GM21360 (cell line): Measurements from ENCODE around the gene MAN2A1.

Source experiments
- ATAC-seq: cut with Tn5 transposase; IDR thresholded peaks from one replicate; pipeline ENCODE4 v1.9.1; 2021; ENCODE audit warnings: mild to moderate bottlenecking, moderate library complexity; ENCODE audit not compliant: unreplicated experiment

MAN2A1 gene

DNA sequence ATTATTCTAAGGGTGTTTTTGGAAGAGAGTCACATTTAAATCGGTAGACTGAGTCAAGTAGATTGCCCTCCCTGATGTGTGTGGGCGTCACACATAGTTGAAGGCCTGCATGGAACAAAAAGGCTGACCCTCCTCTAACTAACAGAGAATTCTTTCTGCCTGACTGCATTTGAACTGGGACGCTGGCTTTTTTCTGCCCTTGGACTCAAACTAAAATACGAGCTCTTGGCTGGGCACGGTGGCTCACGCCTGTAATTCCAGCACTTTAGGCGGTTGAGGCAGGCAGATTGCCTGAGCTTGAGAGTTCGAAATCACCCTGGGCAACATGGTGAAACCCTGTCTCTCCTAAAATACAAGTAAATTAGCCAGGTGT, 209.4 kb downstream of the MAN2A1 start:
- ATAC-seq = no peak

DNA sequence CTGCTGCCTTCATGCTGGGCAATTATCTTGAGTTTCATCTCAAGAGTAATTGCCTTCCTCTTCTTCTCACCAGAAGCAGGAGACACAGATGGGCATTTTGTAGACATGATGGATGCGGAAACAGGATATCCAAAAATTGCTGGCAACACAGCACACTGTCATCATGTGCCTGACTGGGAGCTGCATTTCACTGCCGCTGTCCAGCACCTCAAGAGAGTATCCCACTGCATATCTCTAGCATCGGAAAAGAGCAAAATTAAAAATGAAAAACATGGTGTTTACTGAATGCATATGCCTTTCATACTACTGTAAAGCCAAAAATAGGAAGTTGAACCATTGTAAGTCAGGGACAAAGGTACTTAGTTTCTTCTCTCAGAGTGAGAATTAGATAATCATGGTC, 210.7 kb downstream of the MAN2A1 start:
- ATAC-seq = no peak

GRCh38 chr5:109900911-109901627, 211.3 kb downstream of the MAN2A1 start:
- ATAC-seq = no peak

- no peak for ATAC-seq
Measured at GRCh38 chr5:109901628-109901981, 211.9 kb downstream of the MAN2A1 start.

DNA sequence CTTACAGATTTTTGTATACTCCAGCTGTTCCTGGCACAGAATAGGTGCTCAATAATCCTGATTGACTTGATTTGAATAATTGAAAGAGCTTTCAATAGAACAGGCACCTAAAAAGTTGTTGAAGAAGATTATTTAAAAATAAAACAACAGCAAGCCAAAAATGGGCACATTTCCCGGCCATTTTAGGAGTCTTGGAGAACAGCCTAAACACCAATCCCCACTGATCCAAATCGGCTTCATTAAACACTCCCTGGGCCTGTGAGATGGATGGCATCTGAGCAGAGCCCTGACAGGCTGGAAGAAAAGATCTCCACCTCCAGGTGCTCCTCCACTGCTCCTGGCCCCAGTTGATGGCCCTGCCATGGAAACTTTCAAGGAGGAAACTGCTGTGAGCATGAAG, 213.3 kb downstream of the MAN2A1 start:
- ATAC-seq = no peak

- no peak for ATAC-seq
Measured at GRCh38 chr5:109905906-109906305, 216.2 kb downstream of the MAN2A1 start.

- no peak for ATAC-seq
Measured at GRCh38 chr5:109907189-109907588, 217.5 kb downstream of the MAN2A1 start.

DNA sequence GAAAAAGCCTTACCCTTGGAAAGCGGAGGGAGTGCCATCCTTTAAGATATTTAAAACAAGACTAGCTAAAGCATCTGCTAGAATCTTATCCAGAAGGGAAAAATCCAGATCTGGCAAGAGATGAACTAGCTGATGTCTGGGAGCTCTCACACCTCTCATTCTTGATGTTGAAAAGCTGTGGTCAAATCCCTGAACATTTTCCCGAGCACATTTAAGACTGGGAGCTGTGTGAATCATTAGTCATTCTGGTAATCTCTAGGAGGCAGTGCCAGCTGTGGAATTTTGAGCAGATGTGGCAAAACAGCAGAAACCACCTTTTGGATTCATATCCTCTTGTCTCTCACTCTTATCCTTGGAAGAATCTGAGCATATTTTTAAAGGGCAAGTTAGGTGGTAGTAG, 218.0 kb downstream of the MAN2A1 start:
- no peak for ATAC-seq

GRCh38 chr5:109908366-109908765, 218.6 kb downstream of the MAN2A1 start:
- no peak for ATAC-seq

DNA sequence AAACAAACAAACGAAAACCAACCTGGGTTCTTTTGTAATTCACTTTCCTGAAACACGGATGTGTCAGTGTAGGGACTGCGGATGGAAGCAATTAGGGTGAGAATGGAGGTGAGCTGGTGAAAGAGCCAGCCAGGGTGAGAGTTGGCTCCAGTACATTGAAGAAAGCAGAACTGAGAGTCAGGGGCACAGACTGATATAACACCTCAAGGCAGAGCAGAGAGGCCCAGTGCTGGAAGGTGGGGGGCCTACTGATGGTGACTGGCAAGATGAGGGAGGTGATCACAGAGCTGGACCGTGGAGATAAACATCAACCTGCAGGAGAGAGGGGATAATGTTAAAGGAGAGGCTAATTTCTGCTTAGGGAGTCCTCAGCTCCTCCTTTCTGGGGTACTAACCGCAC, 221.1 kb downstream of the MAN2A1 start:
- no peak for ATAC-seq

DNA sequence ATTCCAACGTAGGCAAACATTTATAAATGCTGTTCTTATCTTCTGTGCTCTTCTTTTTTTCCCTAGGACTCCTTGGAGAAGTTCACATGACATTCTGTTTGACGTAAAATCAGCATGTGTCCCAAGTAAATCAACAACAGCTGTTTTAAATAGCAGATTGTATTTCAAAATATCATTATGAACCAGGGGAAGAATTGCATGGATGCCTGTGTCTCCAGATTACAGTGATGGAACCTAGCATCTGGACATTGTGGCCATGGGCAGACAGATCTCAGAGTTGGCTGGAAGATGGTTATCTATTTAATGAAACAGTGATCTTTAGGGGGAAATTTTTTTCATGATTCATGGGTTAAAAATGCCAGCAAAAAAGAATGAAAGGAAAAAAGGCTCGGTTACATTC, 222.0 kb downstream of the MAN2A1 start:
- ATAC-seq = no peak

DNA sequence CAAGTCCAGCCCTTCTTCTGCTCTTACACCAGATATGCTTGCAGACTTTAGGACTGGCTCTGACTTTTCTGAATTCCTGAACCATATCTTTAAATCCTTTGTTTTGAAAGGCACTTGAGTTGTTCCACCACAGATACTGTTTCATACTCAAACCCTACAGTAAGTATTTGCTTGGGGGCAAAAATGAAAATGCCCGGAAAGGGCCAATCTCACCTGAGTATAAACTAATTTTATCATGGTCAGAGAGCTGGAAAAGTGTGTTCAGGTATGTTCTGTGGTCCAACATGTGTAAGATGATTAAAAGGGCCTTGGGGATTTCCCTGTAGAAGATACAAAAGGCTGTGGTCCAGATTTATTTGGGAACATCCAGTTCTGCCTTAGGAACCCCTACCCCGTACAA, 225.2 kb downstream of the MAN2A1 start:
- no peak for ATAC-seq

- ATAC-seq = no peak
Measured at GRCh38 chr5:109916481-109917153, 226.9 kb downstream of the MAN2A1 start.
